Measurements from ENCODE around the gene ACSF3.

DNA sequence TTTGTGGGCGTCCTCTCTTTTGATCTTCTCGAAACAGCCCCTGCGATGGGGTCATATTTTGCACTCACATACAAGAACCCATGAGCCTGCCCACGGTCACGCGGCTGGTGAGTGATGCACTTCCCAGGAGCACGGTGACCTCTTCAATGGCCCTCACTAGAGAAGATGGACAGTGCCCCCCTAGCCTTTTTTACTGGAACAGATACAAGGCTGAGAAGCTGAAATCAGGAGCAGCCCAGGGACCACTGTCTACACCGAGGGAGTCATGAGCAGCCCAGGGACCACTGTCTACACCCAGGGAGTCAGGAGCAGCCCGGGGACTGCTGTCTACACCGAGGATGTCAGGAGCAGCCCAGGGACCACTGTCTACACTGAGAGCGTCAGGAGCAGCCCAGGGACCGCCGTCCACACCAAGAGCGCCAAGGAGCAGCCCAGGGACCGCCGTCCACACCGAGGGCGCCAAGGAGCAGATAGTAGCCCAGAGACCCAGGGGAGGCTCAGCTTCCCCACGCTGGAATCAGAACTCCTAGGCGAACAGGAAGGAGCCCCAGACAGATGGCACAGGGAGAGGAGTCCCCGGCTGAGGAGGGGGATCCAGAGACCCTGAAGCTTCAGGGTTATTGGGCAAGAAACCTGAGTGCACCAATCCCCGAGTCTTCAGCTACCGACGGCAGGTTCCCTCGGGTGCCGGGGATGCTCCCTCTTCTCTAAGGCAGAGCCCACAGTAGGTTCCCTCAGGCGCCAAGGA lies 23.7 kb downstream of the ACSF3 start:
- TF ChIP-seq, protein P1, sequence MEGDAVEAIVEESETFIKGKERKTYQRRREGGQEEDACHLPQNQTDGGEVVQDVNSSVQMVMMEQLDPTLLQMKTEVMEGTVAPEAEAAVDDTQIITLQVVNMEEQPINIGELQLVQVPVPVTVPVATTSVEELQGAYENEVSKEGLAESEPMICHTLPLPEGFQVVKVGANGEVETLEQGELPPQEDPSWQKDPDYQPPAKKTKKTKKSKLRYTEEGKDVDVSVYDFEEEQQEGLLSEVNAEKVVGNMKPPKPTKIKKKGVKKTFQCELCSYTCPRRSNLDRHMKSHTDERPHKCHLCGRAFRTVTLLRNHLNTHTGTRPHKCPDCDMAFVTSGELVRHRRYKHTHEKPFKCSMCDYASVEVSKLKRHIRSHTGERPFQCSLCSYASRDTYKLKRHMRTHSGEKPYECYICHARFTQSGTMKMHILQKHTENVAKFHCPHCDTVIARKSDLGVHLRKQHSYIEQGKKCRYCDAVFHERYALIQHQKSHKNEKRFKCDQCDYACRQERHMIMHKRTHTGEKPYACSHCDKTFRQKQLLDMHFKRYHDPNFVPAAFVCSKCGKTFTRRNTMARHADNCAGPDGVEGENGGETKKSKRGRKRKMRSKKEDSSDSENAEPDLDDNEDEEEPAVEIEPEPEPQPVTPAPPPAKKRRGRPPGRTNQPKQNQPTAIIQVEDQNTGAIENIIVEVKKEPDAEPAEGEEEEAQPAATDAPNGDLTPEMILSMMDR (conservative IDR thresholded peaks at IDR 0.05): no peak
- TF ChIP-seq EZH2 (IDR thresholded peaks at IDR 0.05; ENCODE audit: low read depth): no peak

All from PC-9 (cell line).